K562 (cell line): ENCODE data around the gene CIAO1. TPM values are rescaled to one million over a fixed set of nuclear protein-coding genes. Genes with fewer than 3 reads are reported as not detected.

Experiments used
- ATAC-seq: fragments of 200-7000 bp; cut with Tn5 transposase; 3 replicates; pipeline ENCODE4 v1.9.1; 2020; ENCODE audit warnings: moderate library complexity
- BruUV-seq: library from RNA; stranded (reverse); fragments of 400-500 nt; replicated peaks from 2 replicates; lab custom pipeline; 2021; lab: Mats Ljungman, UMichigan
- CTCF ChIA-PET: fragments of 300-600 bp; formaldehyde crosslinking; extraction: SDS; loops from one replicate; lab custom pipeline; 2021; ENCODE audit warnings: low intra/inter-chr PET ratio; lab: Yijun Ruan, JAX
- POLR2A ChIA-PET: fragments of 300-600, 350-650 bp; sonication (Branson Sonifier 250); formaldehyde crosslinking; extraction: SDS; loops from one replicate; lab custom pipeline; 2021; ENCODE audit warnings: antibody characterized with exemption, inconsistent platforms; lab: Yijun Ruan, JAX
- DNase-seq, 4 experiments: peaks; one replicate each; pipeline versions ENCODE4 v3.0.0 to v3.0.0-alpha.2; 2011 to 2018; ENCODE audit warnings: low spot score in 3 of 4, mixed read lengths in 3 of 4; ENCODE audit errors: extremely low read depth in 1 of 4
- FAIRE-seq: peaks from 2 replicates; lab custom pipeline; 2011; peaks lifted over from hg19 to GRCh38; lab: Jason Lieb, UNC
- H2AFZ ChIP-seq: 2 replicates; pipeline ENCODE4 v1.6.0; 2011; ENCODE audit warnings: low read depth, low read length, control low read depth, inconsistent platforms
- H3K27ac ChIP-seq: fragments of 200-600 bp; 3 replicates; pipeline ENCODE4 v1.8.0; 2011; ENCODE audit warnings: low read depth, mild to moderate bottlenecking, control low read depth, inconsistent platforms, low read length, moderate library complexity, mixed read lengths; ENCODE audit errors: extremely low read depth
- H3K27me3 ChIP-seq, 2 experiments: fragments of 300-600 bp in 1 of 2; 2 replicates in 1 of 2; 3 replicates in 1 of 2; pipeline versions ENCODE4 v1.6.0 to v1.8.0; 2011; ENCODE audit warnings: inconsistent platforms in 2 of 2, low read length in 2 of 2, mild to moderate bottlenecking in 1 of 2, mixed read lengths in 1 of 2, moderate library complexity in 1 of 2; ENCODE audit not compliant: control insufficient read depth in 2 of 2, insufficient read depth in 2 of 2
- H3K36me3 ChIP-seq: fragments of 300-600 bp; 3 replicates; pipeline ENCODE4 v1.8.0; 2011; ENCODE audit warnings: mild to moderate bottlenecking, low read length, inconsistent platforms; ENCODE audit not compliant: control insufficient read depth, insufficient read depth
- H3K4me1 ChIP-seq, 2 experiments: fragments of 200-600 bp in 1 of 2; replicated peaks in 1 of 2; 2 replicates in 1 of 2; 3 replicates in 1 of 2; pipeline versions ENCODE4 v1.5.1 to v1.8.0; 2011; ENCODE audit warnings: inconsistent platforms in 2 of 2, low read length in 2 of 2, mild to moderate bottlenecking in 1 of 2, mixed read lengths in 1 of 2, moderate library complexity in 1 of 2; ENCODE audit not compliant: control insufficient read depth in 2 of 2, insufficient read depth in 2 of 2
- H3K4me2 ChIP-seq: 2 replicates; pipeline ENCODE4 v1.6.1; 2011; ENCODE audit warnings: low read length, control low read depth, inconsistent platforms, mixed read lengths; ENCODE audit not compliant: insufficient read depth
- H3K4me3 ChIP-seq: fragments of 200-600 bp; sonication (generic), shearing (Covaris generic); 2 replicates; pipeline ENCODE4 v1.5.1; 2016; ENCODE audit warnings: control low read depth, inconsistent platforms
- H3K79me2 ChIP-seq: fragments of 200-600 bp; 3 replicates; pipeline ENCODE4 v1.8.0; 2011; ENCODE audit warnings: low read length, inconsistent platforms; ENCODE audit not compliant: control insufficient read depth, insufficient read depth
- H3K9ac ChIP-seq, 2 experiments: 2 replicates each; pipeline versions ENCODE4 v1.6.0 to v1.6.1; 2011; ENCODE audit warnings: low read depth in 2 of 2, low read length in 2 of 2, control low read depth in 1 of 2, inconsistent platforms in 1 of 2, mild to moderate bottlenecking in 1 of 2, mixed read lengths in 1 of 2; ENCODE audit not compliant: insufficient read depth in 1 of 2
- H3K9me1 ChIP-seq: one replicate; pipeline ENCODE4 v1.6.0; 2011; ENCODE audit warnings: inconsistent platforms, mild to moderate bottlenecking, low read length, moderate library complexity; ENCODE audit not compliant: control insufficient read depth, insufficient read depth
- H3K9me3 ChIP-seq: replicated peaks from 2 replicates; pipeline ENCODE4 v1.5.1; 2011; ENCODE audit warnings: low read depth, low read length, inconsistent platforms; ENCODE audit not compliant: control insufficient read depth, insufficient read depth
- H4K20me1 ChIP-seq: replicated peaks from 2 replicates; pipeline ENCODE4 v1.6.1; 2011; ENCODE audit warnings: low read length, inconsistent platforms, mixed read lengths; ENCODE audit not compliant: control insufficient read depth, insufficient read depth
- ARNT ChIP-seq, 2 experiments: fragments of 450-650 bp; IDR thresholded peaks; 2 replicates each; pipeline ENCODE4 v1.6.1; 2016; ENCODE audit warnings: mild to moderate bottlenecking in 1 of 2
- BRD9 ChIP-seq: fragments of 450-650 bp; IDR thresholded peaks from 2 replicates; pipeline ENCODE4 v1.6.1; 2018; ENCODE audit warnings: low read depth; ENCODE audit not compliant: partially characterized antibody
- MITF ChIP-seq: IDR thresholded peaks from 2 replicates; pipeline ENCODE4 v1.6.1; 2014; ENCODE audit warnings: antibody characterized with exemption
- TRIM25 ChIP-seq: fragments of 450-650 bp; IDR thresholded peaks from 2 replicates; pipeline ENCODE4 v1.7.0; 2016; ENCODE audit warnings: borderline replicate concordance
- ZBTB40 ChIP-seq, 2 experiments: fragments of 450-650 bp in 1 of 2; sonication (generic) in 1 of 2; formaldehyde crosslinking in 1 of 2; IDR thresholded peaks; 2 replicates each; pipeline versions ENCODE4 v1.7.1 to v1.9.0; 2016 to 2022; ENCODE audit warnings: inconsistent platforms in 1 of 2, mild to moderate bottlenecking in 1 of 2, missing genetic modification reagents in 1 of 2
- WGBS: fragments of 100-300 bp; shearing (Covaris generic); methylation state at CpG from one replicate; pipeline ENCODE4 v1.1.6; 2016; ENCODE audit warnings: low coverage, mixed read lengths; ENCODE audit not compliant: insufficient coverage; ENCODE audit errors: missing lambda C conversion rate; 5-methylcytosine and 5-hydroxymethylcytosine counted together
- in situ Hi-C: fragments of 300-500 bp; cut with MboI; formaldehyde crosslinking; loops from 4 replicates; pipeline ENCODE4 v1.15.0; 2018; ENCODE audit warnings: inconsistent platforms, mixed read lengths
- intact Hi-C: fragments of 100-400 bp; cut with micrococcal nuclease; formaldehyde crosslinking; loops from 2 replicates; pipeline ENCODE4 v1.14.2; 2022
- polyA plus RNA-seq, 8 experiments: library from polyadenylated mRNA; depleted of rRNA in 4 of 8; stranded (reverse) in 5 of 8; unstranded in 3 of 8; fragments of >200 nt; fragmentation: Nextera tagmentation in 2 of 8; fragmentation: Illumina TruSeq in 1 of 8; extraction: Ambion mirVana in 2 of 8; extraction: Trizol in 1 of 8; gene quantifications; 2 replicates each; pipeline versions ENCODE4 v1.2.1 to v1.2.3, GENCODE V29; 2011 to 2014; ENCODE audit warnings: inconsistent platforms in 1 of 8, missing spikeins in 1 of 8
- total RNA-seq, 7 experiments: library from RNA; depleted of rRNA in 6 of 7; stranded (reverse); fragments of >200 nt in 6 of 7; fragmentation: Illumina TruSeq in 2 of 7; extraction: Trizol in 2 of 7; gene quantifications; 2 replicates each; pipeline versions ENCODE4 v1.2.1 to v1.2.3, GENCODE V29; 2011 to 2021; ENCODE audit warnings: low replicate concordance in 1 of 7

CIAO1 gene
- total and polyA plus RNA-seq, 9 of the 15 experiments (the other 6 are each of a cell fraction or from before 2014, with no cell fraction given), result 11.4 to 156 (median 92.8) TPM

- Histone ChIP-seq H3K4me2 (no peak overlapping the region), H3K79me2 (no peaks in the 10 kb centered on the region), H3K4me3 (no peak overlapping the region), H2AFZ (no peak overlapping the region), H3K9me1 (no peaks in the 10 kb centered on the region), H3K36me3 (peaks cover 90% of the 10 kb centered on the region), H3K9ac (no peak overlapping the region), H3K4me1 (no peaks in the 10 kb centered on the region), H4K20me1 (peaks cover 3% of the 10 kb centered on the region; the same call in 1 of the 2 replicates), H3K9me3 (no peaks in the 10 kb centered on the region), H3K27ac (no peak overlapping the region), H3K27me3 (no peaks in the 10 kb centered on the region)
- intact Hi-C loops, result no loop called here
- FAIRE-seq, result no peak
- BruUV-seq, result no TSS peak
- POLR2A ChIA-PET, result interaction anchor here (0.6 to 1.8 kb wide), 3 partner anchors 12 to 45 kb away, joined by 3 to 6 read pairs (median 3); no protein-coding TSS in a partner anchor
- no peak for ATAC-seq
- CTCF ChIA-PET, result no interaction called here
- in situ Hi-C loops, result no loop called here
- TF ChIP-seq BRD9 (no peak), MITF (no peak), ZBTB40 (IDR thresholded peaks at IDR 0.05) (no peak), ZBTB40 (CRISPR knock-in tag; IDR thresholded peaks at IDR 0.05) (no peak), ARNT (IDR thresholded peaks at IDR 0.05) (no peak), TRIM25 (no peak)
- WGBS, result 87% methylated on average over 19 of the region's 21 CpGs
- no peak for DNase-seq
Observed at GRCh38 chr2:96276787-96277499, 10.9 kb downstream of the CIAO1 start.
